VCaP (cell line): ENCODE results near the gene HDAC9.

Source experiments
- H3K27ac ChIP-seq: fragments of 450-650 bp; 2 replicates; pipeline ENCODE4 v1.5.1; 2017
- TF ChIP-seq, protein P1 (sequence below): fragments of 450-650 bp; conservative IDR thresholded peaks from 2 replicates; pipeline ENCODE4 v1.5.1; 2017; ENCODE audit warnings: mild to moderate bottlenecking, moderate library complexity

HDAC9 gene

GRCh38 chr7:18844735-18845134 lies 349.2 kb downstream of the HDAC9 start:
- no peak overlapping the region for H3K27ac ChIP-seq
- TF ChIP-seq, protein P1, sequence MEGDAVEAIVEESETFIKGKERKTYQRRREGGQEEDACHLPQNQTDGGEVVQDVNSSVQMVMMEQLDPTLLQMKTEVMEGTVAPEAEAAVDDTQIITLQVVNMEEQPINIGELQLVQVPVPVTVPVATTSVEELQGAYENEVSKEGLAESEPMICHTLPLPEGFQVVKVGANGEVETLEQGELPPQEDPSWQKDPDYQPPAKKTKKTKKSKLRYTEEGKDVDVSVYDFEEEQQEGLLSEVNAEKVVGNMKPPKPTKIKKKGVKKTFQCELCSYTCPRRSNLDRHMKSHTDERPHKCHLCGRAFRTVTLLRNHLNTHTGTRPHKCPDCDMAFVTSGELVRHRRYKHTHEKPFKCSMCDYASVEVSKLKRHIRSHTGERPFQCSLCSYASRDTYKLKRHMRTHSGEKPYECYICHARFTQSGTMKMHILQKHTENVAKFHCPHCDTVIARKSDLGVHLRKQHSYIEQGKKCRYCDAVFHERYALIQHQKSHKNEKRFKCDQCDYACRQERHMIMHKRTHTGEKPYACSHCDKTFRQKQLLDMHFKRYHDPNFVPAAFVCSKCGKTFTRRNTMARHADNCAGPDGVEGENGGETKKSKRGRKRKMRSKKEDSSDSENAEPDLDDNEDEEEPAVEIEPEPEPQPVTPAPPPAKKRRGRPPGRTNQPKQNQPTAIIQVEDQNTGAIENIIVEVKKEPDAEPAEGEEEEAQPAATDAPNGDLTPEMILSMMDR = no peak

- H3K27ac ChIP-seq = no peak overlapping the region
- TF ChIP-seq, protein P1 = no peak
Observed at GRCh38 chr7:18845700-18846099, 350.2 kb downstream of the HDAC9 start.

GRCh38 chr7:18846765-18847215 lies 351.2 kb downstream of the HDAC9 start:
- TF ChIP-seq, protein P1 = no peak
- no peak overlapping the region for H3K27ac ChIP-seq

DNA sequence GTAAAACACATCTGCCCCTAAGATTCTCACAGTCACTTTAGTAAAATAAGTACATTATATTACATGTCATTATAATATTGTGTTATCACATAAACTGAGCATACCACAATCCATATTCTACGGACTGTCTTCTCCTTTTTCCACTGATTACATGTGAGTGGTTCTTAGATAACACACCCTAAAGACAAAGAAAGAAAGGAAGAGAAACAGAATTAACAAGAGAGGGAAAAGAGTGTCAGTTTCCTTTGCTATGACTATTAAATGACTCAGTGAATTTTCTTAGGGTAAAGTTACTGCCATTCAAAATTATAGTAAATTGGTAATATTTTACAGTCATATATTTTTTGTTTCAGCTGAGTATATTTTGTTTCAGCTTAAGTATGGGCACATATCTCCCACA lies 353.6 kb downstream of the HDAC9 start:
- TF ChIP-seq, protein P1 = no peak

DNA sequence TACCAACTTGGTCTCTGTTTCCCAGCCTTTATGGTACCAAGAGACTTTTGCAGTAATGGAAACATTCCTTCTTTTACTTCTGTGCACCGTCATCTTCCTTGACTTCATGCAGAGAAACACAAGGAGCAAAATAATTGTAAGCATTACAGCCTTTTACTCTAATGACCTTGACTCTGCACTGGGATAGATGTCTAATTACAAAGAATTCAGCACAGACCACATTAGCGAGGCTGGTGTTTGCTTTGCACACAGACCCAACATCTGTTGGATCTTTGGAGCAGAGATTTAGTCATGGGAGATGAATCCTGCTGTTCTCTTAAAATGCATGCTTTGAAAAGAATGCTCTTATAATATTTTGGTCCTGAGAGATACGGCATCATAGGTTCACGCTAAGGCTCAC lies 360.2 kb downstream of the HDAC9 start:
- no peak overlapping the region for H3K27ac ChIP-seq
- TF ChIP-seq, protein P1 = no peak

More for the DNA sequence above, 353.6 kb downstream of the HDAC9 start:
- no peak overlapping the region for H3K27ac ChIP-seq

- TF ChIP-seq, protein P1 = no peak
- H3K27ac ChIP-seq = no peak overlapping the region
Observed at GRCh38 chr7:18858232-18858631, 362.7 kb downstream of the HDAC9 start.

GRCh38 chr7:18859318-18859717 lies 363.8 kb downstream of the HDAC9 start:
- TF ChIP-seq, protein P1 = no peak
- H3K27ac ChIP-seq = no peak overlapping the region
